RKO (cell line): ENCODE results near the gene TEX22.
A peak's percentile ranks its signal among the peaks of the same experiment; 100 is the strongest.

Source experiments
- DNase-seq: peaks from one replicate; pipeline ENCODE4 v3.0.0-alpha.2; 2016; ENCODE audit warnings: low spot score

TEX22 gene

GRCh38 chr14:105384605-105385321 lies 13.6 kb upstream of the TEX22 start:
- DNase-seq: no peak

GRCh38 chr14:105385322-105385637 lies 13.1 kb upstream of the TEX22 start:
- DNase-seq: no peak

DNA sequence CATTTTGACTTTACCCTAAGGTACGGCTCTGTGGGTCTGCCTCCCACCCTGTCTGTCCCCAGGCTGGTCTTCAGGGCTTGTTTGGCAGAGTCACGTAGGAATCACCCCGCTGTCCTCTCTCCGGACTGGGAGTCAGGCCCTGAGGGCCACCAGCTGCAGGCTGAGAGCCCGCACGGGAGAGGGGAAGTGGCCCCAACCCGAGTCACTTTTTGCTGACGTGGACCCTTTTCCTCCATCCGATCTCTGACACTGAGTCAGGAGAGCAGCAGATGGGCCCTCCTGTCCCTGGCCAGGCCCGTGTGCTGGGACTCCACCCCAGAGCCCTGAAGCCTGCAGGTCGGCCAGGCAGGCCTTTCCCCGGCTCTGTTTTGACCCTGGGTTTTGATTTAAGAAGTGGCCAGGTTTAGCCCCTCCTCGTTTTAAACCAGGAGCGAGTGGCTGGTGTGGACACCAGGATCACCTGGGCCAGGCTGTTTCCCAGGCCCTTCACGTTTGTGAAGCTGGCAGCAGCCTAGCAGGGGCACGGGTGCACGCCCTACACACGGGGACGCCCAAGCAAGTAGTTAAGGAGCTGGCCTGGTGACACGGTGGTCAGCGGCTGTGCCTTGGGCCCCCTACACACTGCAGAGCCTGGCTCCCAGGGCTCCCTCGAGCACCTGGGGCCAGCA lies 12.5 kb upstream of the TEX22 start:
- no peak for DNase-seq

GRCh38 chr14:105386581-105387529 lies 11.5 kb upstream of the TEX22 start:
- DNase-seq: no peak

DNA sequence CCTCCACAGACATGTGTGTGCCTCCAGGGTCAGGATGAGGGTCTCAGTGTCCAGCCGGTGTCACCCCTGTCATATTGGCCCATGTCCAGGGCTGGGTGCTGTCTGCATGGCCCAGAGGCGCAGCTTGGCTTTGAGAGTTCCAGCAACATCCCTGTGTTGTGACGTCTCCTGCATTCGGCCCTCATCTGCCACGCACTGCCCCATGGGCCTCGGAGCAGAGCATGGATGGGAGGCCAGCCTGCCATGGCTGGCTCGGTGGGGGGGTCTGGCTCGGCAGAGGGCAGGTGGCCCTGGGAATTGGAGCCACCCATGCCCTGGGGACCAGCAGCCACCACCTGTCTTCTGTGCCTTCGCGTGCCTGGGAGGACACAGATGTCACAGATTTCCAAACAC lies 10.8 kb upstream of the TEX22 start:
- DNase-seq: no peak

- DNase-seq: no peak
These were observed 10.0 kb upstream of the TEX22 start for GRCh38 chr14:105388110-105388951.

GRCh38 chr14:105388976-105389375 lies 9.4 kb upstream of the TEX22 start:
- no peak for DNase-seq

- no peak for DNase-seq
These were observed 8.8 kb upstream of the TEX22 start for GRCh38 chr14:105389534-105389933.

- DNase-seq: no peak
These were observed 8.1 kb upstream of the TEX22 start for GRCh38 chr14:105389976-105390848.

- no peak for DNase-seq
These were observed 7.4 kb upstream of the TEX22 start for GRCh38 chr14:105390849-105391500.

GRCh38 chr14:105391541-105391940 lies 6.8 kb upstream of the TEX22 start:
- no peak for DNase-seq

DNA sequence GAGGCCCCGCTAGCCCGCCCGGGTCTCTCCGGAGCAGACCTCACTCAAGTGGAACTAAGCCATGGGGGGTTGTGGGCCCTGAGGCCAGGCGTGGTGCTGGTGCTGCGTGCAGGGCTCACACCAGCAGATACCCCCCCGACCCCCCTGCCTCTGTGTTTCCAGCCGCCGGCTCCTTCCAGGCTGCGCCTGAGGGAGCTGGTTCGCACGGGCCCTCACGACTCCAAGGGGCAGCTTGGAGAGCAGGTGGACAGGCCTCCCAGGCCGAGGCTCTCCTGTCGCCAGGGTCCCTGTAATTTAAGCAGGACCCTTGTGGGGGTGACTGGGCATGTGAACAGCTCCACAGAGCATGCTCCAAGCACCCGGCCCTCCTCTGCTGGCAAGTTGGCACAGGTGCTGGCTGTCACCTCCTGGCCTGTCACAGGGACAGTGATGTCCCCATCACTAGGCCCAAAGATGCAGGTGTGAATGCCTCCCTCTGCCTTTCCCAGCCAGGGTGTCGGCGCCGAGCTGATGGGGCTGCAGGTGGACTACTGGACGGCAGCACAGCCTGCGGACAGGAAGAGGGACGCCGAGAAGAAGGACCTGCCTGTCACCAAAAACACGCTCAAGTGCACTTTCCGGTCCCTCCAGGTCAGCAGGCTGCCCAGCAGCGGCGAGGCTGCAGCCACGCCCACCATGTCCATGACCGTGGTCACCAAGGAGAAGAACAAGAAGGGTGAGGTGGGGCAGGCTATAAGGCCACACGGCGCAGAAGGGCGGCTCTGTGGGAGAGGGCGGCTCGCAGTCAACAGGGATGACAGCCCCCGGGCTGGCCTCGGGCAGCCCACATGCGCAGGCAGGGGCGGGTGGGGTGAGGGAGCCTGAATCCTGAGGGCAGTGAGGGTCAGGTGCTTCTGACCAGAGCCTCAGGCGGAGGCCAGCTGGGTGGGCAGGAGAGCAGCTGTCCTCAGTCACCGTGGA lies 5.9 kb upstream of the TEX22 start:
- no peak for DNase-seq

DNA sequence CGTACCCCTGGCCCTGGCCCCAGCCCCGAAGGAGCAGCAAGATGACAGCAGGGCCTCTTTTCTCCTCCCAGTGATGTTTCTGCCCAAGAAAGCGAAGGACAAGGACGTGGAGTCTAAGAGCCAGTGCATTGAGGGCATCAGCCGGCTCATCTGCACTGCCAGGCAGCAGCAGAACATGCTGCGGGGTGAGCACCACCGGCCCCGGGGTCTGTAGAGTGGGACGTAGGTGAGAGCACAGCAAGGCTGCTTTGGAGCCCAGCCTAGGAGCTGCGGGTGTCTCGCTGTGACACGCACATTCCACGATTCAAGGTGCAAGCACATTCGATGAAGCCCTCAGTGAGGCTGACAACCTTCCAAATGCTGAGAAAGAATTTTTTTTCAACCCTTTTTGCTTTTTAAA lies 5.2 kb upstream of the TEX22 start:
- DNase-seq: no peak

- no peak for DNase-seq
These were observed 3.4 kb upstream of the TEX22 start for GRCh38 chr14:105394714-105395537.

DNA sequence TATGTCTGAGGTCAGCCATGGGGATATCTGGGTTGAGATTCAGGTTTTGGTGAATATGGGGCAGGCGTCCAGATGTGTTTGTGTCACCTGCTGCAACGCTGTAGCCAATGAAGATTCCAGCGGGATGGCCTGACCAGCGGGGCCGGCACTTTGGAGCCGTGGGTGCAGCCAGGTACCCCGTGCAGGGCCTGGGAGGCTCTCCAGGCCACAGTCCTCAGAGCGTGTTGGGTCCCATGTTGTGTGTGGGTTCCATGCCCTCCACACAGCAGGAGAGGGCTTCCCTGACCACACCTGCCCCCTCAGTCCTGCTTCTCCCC lies 2.8 kb upstream of the TEX22 start:
- DNase-seq: no peak

GRCh38 chr14:105397350-105397931 lies 897 bp upstream of the TEX22 start:
- no peak for DNase-seq

DNA sequence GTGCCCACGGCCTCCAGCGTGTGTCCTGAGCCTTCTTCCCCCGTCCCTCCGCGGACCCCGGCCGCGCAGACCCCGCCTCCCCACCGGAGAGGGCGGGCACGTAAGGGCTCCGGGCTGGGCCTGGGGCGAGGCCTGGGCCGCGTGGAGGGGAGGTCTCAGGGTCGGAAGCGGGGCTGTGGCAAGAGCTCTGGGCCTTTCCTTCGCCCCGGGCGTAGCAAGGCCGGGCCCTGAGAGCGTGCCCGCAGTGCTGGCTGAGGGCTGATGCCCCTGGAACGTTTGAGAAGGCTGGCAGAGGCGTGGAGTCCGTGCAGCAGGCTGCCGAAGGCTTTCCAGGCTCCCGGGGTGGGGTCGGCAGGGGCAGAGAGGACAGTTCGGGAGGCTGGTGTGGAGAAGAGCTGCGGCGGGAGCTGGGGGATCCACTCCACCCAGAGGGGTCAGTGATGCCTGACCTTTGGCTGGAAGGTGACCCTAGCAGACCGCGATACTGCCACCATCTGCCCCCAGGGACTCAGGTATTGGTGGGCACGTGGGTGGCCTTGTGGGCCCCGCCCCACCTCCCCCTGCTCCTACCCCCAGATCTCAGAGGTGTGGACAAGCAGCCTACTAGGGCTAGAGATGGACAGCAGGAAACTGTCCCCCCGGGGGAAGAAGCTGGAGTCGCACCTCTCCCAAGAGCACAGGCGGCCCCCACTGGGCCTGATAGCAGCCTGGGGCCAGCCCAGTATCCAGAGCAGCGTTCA lies 558 bp downstream of the TEX22 start:
- DNase-seq: peak; percentile 51

DNA sequence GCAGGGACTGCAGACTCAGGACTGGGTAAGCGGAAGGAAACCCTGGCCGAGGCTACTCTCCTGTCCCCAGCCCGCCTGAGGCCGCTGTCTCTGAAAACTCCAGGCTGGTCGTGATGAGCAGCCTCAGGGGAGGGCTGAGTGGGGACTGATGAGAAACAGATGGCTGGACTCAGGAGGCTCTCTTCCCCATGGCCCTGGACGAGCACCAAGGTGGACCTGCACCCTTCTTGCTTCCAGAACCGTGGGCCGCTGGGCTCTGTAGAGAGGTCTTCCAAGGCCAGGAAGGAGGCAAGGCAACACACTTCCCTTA lies 1.1 kb downstream of the TEX22 start:
- DNase-seq: no peak
